GM21360 (cell line): ENCODE results near the gene CSNK1G2.
"Not testable (repeated sequence)": the region's sequence is repeated elsewhere in the genome, so short reads cannot be mapped to it uniquely, and the experiment has no call there.

Source experiments
- ATAC-seq: cut with Tn5 transposase; IDR thresholded peaks from one replicate; pipeline ENCODE4 v1.9.1; 2021; ENCODE audit warnings: mild to moderate bottlenecking, moderate library complexity; ENCODE audit not compliant: unreplicated experiment

CSNK1G2 gene

DNA sequence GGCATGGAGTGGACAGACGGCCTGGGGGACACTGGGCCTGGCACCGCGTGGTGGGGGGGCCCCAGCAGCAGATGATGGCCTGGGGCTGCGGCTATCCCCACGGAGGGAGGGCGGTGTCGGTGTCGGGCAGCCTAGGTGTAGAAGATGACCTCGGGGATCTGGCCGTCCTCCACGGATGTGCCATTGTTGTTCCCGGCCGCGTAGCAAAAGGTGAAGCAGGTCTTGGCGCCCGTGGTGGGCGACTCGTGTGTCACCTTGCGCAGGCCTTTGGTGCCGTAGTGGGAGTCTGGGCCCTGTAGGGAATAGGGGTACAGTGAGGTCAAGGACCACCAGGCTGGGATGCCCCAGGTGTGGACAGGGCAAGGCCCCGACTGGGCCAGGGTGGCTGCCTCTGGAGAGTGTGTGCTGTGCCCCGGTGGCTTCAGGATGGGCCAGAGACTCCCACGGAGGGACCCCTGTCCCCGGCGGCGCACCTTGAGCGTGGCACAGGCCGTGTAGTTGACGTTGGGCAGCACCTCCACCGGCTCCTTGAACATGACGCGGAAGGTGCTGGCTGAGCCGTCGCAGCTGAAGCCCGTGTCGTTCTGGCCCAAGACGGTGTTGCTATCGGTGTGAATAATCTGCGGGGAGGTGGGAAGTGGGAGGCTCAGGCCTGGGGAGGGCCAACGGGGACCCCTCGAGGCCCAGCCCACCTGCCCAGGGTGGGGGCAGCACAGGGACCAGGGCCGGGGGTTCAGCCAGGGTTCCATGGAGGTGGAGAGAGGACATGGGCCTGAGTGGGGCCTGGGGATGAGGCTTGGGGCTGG lies 45.6 kb downstream of the CSNK1G2 start:
- ATAC-seq, result no peak

- ATAC-seq, result no peak
Measured at GRCh38 chr19:1987197-1988187, 46.5 kb downstream of the CSNK1G2 start.

DNA sequence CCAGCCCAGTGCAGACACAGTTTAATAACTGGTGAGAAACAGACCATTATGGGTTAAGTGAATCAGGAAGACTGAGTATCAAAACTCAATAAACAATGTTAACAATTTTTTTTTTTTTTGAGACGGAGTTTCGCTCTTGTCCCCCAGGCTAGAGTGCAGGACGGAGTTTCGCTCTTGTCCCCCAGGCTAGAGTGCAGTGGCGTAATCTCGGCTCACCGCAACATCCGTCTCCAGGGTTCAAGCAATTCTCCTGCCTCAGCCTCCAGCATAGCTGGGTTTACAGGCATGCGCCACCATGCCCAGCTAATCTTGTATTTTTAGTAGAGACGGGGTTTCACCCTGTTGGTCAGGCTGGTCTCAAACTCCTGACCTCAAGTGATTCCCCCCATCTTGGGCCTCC lies 47.5 kb downstream of the CSNK1G2 start:
- not testable (repeated sequence) for ATAC-seq

GRCh38 chr19:1989513-1990229 lies 48.7 kb downstream of the CSNK1G2 start:
- ATAC-seq, result no peak

DNA sequence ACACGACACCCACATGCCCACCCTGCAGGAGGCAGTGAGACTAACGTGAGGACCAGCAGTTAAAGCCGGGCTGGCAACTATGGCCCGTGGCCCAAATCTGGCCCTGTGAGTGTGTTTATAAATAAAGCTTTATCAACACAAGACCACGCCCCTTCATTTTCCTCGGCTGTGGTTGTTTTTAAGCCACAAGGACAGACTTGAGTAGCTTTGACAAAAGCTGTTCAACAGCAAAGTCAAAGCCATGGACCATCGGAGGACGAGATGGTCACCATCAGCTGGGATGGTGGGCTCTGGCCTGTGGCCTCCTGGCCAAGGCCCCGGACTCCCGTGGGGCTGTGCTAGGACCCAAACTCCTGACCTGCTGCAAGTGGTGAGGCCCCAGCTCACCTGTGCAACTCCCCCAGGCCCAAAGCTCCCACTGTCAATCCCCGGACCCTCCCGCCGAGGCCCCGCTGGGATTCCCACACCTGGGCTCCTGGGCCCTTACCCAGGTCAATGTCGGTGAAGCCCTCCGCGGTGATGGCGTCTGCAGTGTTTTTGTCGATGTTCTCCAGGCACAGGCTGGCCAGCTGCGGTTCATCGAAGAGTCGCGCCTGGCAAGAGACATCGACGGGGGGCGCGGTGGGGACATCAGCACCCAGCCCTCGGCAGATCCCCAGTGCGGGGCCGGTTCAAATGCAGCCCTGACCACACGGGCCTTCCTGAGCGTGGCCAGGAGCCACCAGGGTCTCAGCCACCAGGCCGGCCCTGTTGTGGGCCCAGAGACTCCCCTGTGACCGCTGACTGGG lies 49.5 kb downstream of the CSNK1G2 start:
- no peak for ATAC-seq

- ATAC-seq, result no peak
Measured at GRCh38 chr19:1991018-1991913, 50.3 kb downstream of the CSNK1G2 start.

DNA sequence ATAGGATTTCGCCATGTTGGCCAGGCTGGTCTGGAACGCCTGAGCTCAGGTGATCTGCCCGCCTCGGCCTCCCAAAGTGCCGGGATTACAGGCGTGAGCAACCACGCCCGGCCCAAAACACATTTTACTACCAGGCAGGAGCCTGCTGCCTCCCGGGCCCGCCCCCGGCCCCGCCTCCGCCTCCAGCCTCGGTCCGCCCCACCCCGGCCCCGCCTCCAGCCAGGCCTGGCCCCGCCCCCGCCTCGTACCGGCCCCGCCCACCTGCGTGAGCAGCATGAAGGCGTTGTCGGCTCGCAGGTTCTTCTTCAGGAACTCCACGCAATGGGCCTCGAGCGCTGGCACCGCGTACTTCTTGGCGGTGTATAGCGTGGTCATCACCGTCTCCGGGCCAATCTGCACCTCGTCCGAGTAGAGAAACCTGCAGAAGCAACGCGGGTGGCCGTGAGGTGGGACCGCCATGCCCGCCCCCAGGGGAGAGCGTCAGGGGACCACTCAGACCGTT lies 51.8 kb downstream of the CSNK1G2 start:
- ATAC-seq, result no peak

GRCh38 chr19:1997353-1998233 lies 56.6 kb downstream of the CSNK1G2 start:
- no peak for ATAC-seq

- ATAC-seq, result no peak
Measured at GRCh38 chr19:1998712-1999708, 58.0 kb downstream of the CSNK1G2 start.

DNA sequence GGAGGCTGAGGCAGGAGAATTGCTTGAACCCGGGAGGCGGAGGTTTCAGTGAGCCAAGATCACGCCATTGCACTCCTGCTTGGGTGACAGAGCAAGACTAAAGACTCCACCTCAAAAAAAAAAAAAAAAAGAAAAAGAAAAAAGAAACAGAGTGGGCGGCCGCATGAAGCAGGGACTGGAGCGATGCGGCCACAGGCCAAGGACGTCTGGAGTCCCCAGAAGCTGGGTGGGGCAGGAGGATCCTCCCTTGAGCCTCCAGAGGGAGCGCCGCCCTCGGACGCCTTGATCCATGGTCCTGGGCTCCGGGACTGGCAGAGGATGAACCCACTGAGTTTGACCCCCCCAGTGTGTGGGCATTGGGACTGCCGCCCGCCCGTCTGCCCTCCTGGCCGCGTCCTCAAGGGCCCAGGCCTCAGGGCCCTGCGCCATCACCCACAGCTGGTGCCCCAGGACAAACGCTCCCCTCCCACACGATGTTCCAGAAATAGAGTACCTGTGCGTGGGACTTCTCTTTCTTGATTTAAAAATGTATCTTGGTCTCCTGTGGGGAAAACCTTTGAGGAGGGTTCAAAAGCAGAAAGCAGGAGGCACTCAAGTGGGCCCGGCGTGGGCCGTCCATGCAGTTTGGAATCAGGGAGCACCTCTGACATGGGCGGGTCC lies 59.0 kb downstream of the CSNK1G2 start:
- no peak for ATAC-seq

- no peak for ATAC-seq
Measured at GRCh38 chr19:2003874-2004273, 62.9 kb downstream of the CSNK1G2 start.

DNA sequence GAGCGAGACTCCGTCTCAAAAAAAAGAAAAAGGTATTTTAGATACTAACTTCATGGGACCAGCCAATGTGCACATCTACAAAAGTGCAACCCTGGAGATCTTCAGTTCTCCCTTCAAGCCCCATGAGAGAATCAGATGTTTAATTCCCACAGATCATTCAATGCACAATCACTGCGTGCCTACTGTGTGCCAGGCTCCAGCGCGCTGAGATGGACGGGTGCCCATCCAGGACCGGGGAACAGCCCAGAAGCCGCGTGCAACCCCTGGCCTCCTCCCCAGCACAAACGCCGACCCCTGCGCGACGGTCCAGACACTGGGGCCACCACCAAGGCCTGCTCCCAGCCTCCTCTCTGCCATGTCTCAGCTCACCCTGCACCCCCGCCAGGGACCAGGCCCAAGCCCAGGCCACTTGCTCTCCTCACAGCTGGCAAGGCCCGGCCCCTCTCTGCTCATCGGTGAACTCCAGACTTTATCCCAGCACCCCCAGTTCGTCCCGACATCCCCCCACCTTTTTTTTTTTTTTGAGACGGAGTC lies 69.2 kb downstream of the CSNK1G2 start:
- ATAC-seq, result no peak

DNA sequence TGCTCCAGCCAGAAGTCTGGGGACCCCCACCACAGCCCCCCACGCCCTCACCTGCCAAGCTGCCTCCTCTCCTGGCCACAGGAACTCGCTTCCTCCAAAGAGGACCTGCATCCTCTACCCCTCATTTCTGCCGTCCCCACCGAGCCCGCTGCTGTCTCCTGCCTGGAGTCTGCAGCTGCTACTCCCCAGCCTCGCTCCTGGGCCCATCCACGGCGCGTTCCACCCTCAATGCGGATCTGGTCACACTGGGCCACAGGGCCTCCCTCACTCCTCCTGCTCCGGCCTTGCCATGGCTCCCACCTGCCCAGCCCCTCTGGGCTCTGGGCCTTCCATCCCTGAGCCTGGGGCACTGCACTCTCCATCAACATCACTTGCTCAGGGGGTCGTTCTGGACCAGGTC lies 70.2 kb downstream of the CSNK1G2 start:
- no peak for ATAC-seq

GRCh38 chr19:2012941-2013682 lies 72.1 kb downstream of the CSNK1G2 start:
- ATAC-seq, result no peak

DNA sequence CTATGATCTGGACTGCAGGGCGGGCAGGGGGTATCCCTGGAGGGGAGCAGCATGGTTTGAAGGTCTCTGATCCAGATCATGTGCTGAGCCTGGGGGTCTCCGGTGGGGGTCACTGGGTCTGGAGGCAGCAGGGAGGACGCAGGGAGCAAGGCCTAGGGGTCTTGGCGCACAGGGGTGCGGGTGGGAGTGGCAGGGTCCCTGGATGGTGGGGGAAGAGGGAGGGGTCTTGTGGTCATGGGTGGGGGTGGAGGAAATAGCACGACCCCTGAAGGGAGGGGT lies 72.7 kb downstream of the CSNK1G2 start:
- ATAC-seq, result no peak

GRCh38 chr19:2014131-2014571 lies 73.2 kb downstream of the CSNK1G2 start:
- ATAC-seq, result no peak
